Effector CD4-positive, alpha-beta T cell (primary cell): Measurements from ENCODE around the gene CLDND1.

Experiments
- DNase-seq: peaks from one replicate; pipeline ENCODE4 v3.0.0-alpha.2; 2020

CLDND1 gene

GRCh38 chr3:98513091-98513511 lies 9.6 kb downstream of the CLDND1 start:
- DNase-seq: no peak

- DNase-seq: no peak
Measured at GRCh38 chr3:98512576-98512975, 10.1 kb downstream of the CLDND1 start.

GRCh38 chr3:98508582-98508981 lies 14.1 kb downstream of the CLDND1 start:
- DNase-seq: no peak

DNA sequence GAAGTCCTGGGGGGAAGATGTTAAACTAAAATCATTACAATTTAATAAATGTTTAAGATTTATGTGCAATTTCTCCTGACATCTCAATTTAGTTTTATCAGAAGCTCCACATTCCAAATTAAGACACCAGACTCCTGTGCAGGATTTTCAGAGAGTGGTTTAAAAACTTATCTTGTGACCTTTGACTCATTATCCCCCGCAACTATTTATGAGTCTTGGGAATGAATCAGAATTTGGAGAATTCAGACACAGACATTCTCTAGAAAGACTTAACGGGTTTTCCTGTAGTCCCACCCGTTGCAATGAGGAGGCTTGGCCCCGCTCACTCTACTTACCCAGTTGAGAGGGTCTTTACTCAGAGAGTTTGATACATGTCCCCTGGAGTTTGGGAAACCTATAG lies 18.2 kb downstream of the CLDND1 start:
- no peak for DNase-seq

- no peak for DNase-seq
Measured at GRCh38 chr3:98501863-98502576, 20.7 kb downstream of the CLDND1 start.

DNA sequence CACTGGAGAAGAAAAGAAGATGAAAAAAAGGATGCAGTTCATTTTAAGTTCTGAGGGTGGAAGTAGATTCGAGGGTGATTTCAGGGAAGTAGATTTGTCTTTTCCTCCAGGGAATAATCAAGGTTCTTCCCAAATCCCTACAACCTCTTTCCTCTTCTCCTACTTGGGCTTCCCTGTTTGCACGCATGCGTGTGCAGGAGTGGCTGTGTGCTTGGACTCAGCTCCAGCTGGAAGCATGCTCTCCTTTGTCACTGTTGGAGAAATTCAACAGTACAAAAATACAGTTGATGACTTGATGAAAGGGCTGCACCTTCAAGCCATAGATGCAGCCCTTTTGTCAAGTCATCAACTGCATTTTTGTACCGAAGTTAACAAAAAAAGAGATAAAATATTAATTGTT lies 21.4 kb downstream of the CLDND1 start:
- no peak for DNase-seq

DNA sequence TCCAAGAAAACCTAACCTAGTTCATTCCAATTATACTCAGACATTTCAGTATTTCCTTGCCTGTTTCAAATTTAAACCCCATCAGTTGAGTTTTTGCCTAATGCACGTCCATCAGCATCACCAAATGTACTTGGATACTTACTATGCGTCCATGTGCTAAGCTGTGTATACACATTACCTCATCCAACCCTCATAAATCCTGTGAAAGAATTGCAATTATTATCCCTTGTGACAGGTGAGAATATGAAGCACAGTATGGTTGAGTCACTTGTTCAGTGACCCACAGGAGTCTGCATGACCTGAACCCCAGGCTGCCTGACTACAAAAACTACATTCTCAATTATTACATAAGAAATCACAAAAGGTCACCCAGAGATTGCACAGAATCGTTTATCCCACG lies 22.7 kb downstream of the CLDND1 start:
- DNase-seq: no peak

DNA sequence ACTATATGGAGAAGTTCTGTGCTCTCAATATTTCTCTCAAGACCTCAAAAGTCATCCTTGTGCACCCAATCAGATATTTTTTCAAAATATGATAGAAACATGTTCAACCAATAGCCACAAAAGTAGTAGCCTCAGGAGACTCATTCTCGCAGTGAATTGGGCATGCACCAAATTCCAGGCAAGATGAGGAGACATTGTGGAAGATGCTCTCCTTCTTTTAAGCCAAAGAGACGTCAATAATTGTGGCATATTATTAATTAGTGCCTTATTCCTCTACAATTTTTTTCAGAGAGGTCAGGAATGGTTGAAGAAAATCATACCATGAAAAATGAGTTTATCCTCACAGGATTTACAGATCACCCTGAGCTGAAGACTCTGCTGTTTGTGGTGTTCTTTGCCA lies 25.3 kb downstream of the CLDND1 start, which contains the start of gene OR5K2:
TSS of gene OR5K2 (plus strand) at position 301 of the 400 bp plus-strand sequence. CDS start at position 301, 0 bp downstream.
- DNase-seq: no peak

- no peak for DNase-seq
Measured at GRCh38 chr3:98483626-98484025, 39.1 kb downstream of the CLDND1 start.

DNA sequence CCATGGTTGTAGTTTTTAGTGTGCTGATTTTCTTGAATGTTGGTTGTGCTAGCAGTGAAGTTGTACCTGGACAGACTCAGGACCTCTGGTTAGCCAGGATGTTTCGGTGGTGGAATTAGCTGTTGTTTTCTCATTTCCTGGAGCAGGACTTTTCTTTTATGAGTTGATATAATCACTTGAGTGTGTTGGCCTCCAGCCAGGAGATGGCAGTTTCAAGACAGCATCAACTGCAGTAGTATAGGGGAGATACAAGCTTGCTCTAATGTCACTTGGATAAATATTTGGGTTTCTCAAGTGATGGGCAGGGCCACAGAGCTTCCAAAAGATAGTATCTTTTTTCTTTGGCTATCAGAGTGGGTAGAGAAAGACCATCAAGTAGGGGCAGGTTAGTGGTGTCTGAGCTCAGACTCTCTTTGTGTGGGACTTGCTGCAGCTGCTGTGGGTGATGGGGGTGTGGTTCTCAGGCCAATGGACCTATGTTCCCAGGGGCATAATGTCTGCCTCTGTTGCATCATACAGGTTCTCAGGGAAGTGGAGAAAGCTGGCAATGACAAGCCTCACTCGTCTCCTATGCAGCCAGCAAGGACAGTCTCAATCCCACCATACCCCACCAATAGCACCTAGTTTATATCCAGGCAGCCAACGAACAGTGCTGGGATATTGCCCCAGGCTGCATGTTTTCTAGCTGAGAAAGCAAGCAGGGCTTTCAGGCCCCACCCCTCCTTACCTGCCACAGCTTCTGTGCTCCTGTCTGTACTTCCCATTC lies 39.8 kb downstream of the CLDND1 start:
- DNase-seq: no peak
